ENCODE measurements around the gene TAGLN2.

Gene TAGLN2

DNA sequence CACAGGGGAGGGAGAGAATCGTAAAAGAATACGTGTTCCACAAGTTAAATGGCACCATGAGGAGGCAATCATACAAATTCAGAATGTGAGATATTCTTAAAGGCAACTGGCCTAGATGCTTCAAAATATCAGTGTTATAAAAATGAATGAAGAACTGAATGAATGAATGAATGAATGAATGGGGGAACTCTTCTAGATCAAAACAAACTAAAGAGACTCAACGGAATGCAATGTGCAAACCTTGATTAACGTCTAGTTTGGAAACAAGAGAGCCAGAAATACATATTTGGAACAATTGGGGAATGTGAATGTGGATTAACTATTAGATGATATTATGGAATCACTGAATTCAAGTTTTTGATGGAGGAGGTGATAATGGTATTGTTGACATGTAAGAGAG lies 42.2 kb downstream of the TAGLN2 start:
- TF ChIP-seq TAF1 (IDR thresholded peaks at IDR 0.05; ENCODE audit: low read depth, low read length) (no peak), SPI1 (IDR thresholded peaks at IDR 0.05; ENCODE audit: low read depth, low read length) (no peak), POLR2AphosphoS5 (IDR thresholded peaks at IDR 0.05; ENCODE audit: low read depth, low read length) (no peak), POU2F2 (IDR thresholded peaks at IDR 0.05; ENCODE audit: low read depth, low read length) (no peak), POLR2A (IDR thresholded peaks at IDR 0.05; ENCODE audit: low read depth, low read length) (no peak), PAX5 (IDR thresholded peaks at IDR 0.05; ENCODE audit: insufficient read depth, low read length, severe bottlenecking) (no peak)
- no peak for DNase-seq (ENCODE audit: insufficient read length, low spot score)
- no peak for FAIRE-seq

DNA sequence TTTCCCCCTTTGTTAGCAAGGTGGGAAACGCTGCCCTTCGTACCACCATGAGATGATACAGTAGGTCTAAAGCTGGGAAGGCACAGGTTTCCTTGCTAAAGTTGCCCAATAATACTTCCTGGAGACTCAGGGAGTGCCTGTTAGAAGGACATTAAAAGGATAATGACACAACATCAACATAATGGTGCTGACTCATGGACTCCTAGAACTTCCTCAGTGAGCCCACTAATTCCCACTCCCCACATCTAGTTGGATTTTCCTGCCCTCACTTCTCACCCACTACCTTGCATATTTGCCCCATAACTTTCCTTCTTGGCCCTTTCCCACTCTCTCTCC lies 42.8 kb downstream of the TAGLN2 start:
- FAIRE-seq (no peak), DNase-seq (ENCODE audit: insufficient read length, low spot score) (no peak)
- no peak for TF ChIP-seq SPI1 (IDR thresholded peaks at IDR 0.05; ENCODE audit: low read depth, low read length)
- TF ChIP-seq POLR2AphosphoS5 (IDR thresholded peaks at IDR 0.05; ENCODE audit: low read depth, low read length): no peak
- no peak for TF ChIP-seq TAF1 (IDR thresholded peaks at IDR 0.05; ENCODE audit: low read depth, low read length)
- TF ChIP-seq POU2F2 (IDR thresholded peaks at IDR 0.05; ENCODE audit: low read depth, low read length): no peak
- TF ChIP-seq POLR2A (IDR thresholded peaks at IDR 0.05; ENCODE audit: low read depth, low read length): no peak

DNA sequence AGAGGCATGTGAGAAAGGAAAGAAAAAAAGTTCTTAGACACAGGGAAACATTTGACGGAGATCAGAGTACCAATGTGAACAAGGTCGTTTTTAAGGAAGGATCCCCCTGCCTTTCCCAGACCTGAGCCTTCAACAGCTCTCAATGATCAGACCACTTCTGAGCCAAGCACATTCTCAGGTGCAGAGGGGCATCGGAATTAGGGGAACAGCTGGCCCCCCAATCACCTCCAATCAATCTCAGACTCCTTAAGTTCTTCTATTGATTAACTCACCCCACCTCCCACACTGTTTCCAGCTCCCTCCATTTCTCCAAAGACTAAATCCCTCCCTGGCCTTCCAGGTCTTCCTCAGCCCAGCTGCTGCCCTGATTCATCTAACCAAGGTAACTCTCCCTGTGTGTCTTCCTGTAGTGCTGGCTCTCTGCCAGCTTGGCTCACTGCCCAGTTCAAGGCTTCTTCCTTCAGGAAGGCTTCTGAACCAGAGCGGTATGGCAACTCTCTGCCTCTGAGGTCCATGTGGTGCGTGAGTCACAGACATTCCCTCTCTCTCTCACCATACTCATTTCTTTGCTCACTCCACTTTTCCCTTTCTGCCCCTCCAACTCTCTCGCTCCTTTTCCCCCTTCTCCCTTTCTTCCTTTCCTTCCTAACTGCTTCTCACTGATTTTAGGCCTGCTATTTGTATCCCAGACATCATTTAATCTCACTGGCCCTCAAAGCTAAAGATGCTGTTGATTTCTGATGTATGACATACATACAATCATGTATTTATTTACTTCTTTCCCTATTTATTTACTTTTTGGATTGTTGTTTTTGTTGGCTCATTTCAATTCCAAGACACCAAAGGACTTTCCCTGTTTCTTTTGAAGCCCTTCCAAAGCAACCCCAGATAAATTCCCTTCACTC lies 43.4 kb downstream of the TAGLN2 start:
- no peak for FAIRE-seq
- DNase-seq (ENCODE audit: insufficient read length, low spot score): no peak
- TF ChIP-seq POLR2A (IDR thresholded peaks at IDR 0.05; ENCODE audit: low read depth, low read length): no peak
- TF ChIP-seq POLR2AphosphoS5 (IDR thresholded peaks at IDR 0.05; ENCODE audit: low read depth, low read length): no peak
- TF ChIP-seq POU2F2 (IDR thresholded peaks at IDR 0.05; ENCODE audit: low read depth, low read length): no peak
- no peak for TF ChIP-seq PAX5 (IDR thresholded peaks at IDR 0.05; ENCODE audit: insufficient read depth, low read length, severe bottlenecking)
- TF ChIP-seq SPI1 (IDR thresholded peaks at IDR 0.05; ENCODE audit: low read depth, low read length): no peak
- TF ChIP-seq TAF1 (IDR thresholded peaks at IDR 0.05; ENCODE audit: low read depth, low read length): no peak

DNA sequence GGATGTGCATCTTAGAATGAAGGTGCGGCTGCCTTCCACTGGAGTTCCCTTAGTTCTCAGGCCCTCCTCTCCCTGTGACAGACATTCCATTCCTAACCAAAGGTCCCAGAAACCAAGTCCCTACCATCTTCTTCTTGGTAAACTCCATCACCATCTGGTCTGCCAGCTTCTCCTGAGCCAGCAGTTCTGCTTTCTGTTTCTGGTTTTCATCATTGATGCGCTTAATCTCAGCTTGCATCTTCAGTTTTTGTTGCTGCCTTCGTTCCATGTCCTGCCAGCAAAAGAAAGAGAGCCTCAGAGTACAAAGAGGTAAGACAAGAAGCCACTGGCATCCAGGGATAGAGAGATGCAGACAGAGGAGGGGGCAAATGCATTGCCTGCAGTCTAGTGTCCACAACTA lies 44.9 kb downstream of the TAGLN2 start:
- DNase-seq (ENCODE audit: insufficient read length, low spot score): no peak
- TF ChIP-seq TAF1 (IDR thresholded peaks at IDR 0.05; ENCODE audit: low read depth, low read length) (no peak), POLR2A (IDR thresholded peaks at IDR 0.05; ENCODE audit: low read depth, low read length) (no peak), SPI1 (IDR thresholded peaks at IDR 0.05; ENCODE audit: low read depth, low read length) (0 out of 2 replicates have a peak, but pooled peaks have one; percentile 8), POU2F2 (IDR thresholded peaks at IDR 0.05; ENCODE audit: low read depth, low read length) (no peak)
- no peak for FAIRE-seq

DNA sequence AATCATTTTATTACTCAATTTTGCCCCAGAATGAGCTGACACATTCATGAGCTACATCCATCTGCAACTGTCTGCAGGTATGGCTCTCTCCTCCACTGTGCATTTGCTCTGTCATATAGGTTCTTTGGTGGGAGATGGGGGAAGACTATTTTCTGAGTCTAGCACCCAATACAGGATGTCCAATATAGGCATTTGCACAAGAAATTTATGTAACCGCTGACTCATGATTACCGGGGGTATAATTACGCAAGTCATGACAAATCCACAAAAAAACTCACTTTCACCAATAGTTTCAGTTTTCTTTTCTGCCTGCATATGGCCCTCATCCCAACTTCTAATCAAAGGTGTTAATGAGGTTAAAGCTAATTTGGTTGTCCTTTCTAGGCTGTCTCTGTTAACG lies 45.3 kb downstream of the TAGLN2 start:
- FAIRE-seq: no peak

DNA sequence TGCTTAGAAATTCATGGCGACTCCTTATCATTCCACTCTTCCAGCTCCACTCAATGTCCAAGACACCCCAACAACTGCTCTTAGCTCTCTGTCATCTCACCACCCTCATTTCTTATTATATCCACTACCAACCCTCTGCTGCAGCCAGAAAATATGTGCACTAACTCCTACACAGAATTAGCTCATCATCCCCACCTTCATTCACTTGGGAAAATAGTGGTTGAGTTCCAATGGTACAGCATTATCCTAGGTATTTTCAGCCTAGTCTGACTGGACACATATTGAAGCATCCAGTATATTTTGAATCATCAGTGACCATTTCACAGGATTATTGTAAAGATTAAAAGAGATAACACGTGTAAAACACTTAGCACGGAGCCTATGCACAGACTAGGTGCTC lies 46.2 kb downstream of the TAGLN2 start:
- TF ChIP-seq POLR2AphosphoS5 (IDR thresholded peaks at IDR 0.05; ENCODE audit: low read depth, low read length) (no peak), PAX5 (IDR thresholded peaks at IDR 0.05; ENCODE audit: insufficient read depth, low read length, severe bottlenecking) (no peak), POU2F2 (IDR thresholded peaks at IDR 0.05; ENCODE audit: low read depth, low read length) (no peak), POLR2A (IDR thresholded peaks at IDR 0.05; ENCODE audit: low read depth, low read length) (no peak)
- DNase-seq (ENCODE audit: insufficient read length, low spot score): no peak
- no peak for FAIRE-seq

More for the DNA sequence above, 45.3 kb downstream of the TAGLN2 start:
- DNase-seq (ENCODE audit: insufficient read length, low spot score): no peak
- TF ChIP-seq TAF1 (IDR thresholded peaks at IDR 0.05; ENCODE audit: low read depth, low read length): no peak
- TF ChIP-seq PAX5 (IDR thresholded peaks at IDR 0.05; ENCODE audit: insufficient read depth, low read length, severe bottlenecking): no peak
- no peak for TF ChIP-seq POU2F2 (IDR thresholded peaks at IDR 0.05; ENCODE audit: low read depth, low read length)
- no peak for TF ChIP-seq SPI1 (IDR thresholded peaks at IDR 0.05; ENCODE audit: low read depth, low read length)
- TF ChIP-seq POLR2AphosphoS5 (IDR thresholded peaks at IDR 0.05; ENCODE audit: low read depth, low read length): no peak
- TF ChIP-seq POLR2A (IDR thresholded peaks at IDR 0.05; ENCODE audit: low read depth, low read length): no peak

DNA sequence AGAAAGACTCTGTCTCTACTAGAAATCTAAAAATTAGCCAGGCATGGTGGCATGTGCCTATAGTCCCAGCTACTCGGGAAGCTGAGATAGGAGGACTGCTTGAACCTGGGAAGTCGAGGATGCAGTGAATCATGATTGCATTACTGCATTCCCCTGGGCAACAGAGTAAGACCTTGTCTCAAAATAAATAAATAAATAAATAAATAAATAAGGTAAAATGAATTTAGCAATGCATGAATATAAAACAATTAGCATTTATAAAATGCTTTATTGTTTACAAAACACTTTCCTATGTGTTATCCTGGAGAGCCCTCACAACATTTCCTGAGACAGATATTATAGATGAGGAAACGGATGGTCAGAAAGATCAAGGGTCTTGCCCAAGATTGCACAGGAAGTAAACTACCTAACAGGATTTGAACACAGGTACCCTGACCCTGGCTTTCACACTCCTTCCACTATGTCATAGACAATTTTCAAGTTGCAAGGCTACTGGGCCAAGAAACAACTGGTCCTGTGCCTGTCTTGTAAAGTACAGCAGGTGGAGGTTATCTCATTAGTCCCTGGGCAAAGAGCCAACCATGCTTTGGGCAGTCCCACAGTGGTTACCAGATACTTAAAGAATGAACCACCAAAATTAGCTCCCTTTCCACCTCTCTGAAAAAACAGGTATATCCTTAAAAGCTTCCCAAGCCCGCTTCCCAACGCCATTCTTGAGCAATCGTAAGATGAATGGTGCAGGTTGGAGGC lies 47.4 kb downstream of the TAGLN2 start:
- TF ChIP-seq PAX5 (IDR thresholded peaks at IDR 0.05; ENCODE audit: insufficient read depth, low read length, severe bottlenecking) (no peak), TAF1 (IDR thresholded peaks at IDR 0.05; ENCODE audit: low read depth, low read length) (no peak), POLR2A (IDR thresholded peaks at IDR 0.05; ENCODE audit: low read depth, low read length) (no peak), SPI1 (IDR thresholded peaks at IDR 0.05; ENCODE audit: low read depth, low read length) (no peak), POU2F2 (IDR thresholded peaks at IDR 0.05; ENCODE audit: low read depth, low read length) (no peak), POLR2AphosphoS5 (IDR thresholded peaks at IDR 0.05; ENCODE audit: low read depth, low read length) (no peak)
- DNase-seq (ENCODE audit: insufficient read length, low spot score): no peak
- FAIRE-seq: no peak

DNA sequence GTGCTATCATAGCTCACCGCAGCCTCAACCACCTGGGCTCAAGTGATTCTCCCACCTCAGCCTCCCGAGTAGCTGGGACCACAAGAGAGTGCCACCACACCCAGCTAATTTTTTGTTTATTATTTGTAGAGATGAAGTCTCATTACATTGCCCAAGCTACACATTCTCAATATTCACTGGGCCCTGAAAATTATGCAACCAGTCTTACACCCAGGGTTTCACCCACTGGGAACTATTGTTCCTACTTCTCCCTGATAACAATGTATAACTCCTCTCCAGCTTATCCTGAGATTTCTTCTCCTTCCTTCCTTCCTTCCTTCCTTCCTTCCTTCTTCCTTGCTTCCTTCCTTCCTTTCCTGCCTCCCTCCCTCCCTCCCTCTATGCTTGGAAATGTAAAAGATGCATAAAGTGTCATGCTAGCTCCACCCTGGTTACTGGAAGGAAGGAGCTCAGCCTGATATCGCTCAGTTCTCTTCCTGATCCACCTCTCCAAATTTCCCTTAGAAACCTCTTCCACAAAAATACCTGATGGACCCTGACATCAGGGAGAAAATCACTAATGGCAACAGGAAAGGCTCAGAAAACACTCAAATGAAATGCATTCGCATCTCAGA lies 51.7 kb downstream of the TAGLN2 start:
- FAIRE-seq (no peak), DNase-seq (ENCODE audit: insufficient read length, low spot score) (no peak)
- TF ChIP-seq SPI1 (IDR thresholded peaks at IDR 0.05; ENCODE audit: low read depth, low read length): no peak
- no peak for TF ChIP-seq POLR2A (IDR thresholded peaks at IDR 0.05; ENCODE audit: low read depth, low read length)
- TF ChIP-seq TAF1 (IDR thresholded peaks at IDR 0.05; ENCODE audit: low read depth, low read length): no peak
- TF ChIP-seq POU2F2 (IDR thresholded peaks at IDR 0.05; ENCODE audit: low read depth, low read length): no peak
- no peak for TF ChIP-seq POLR2AphosphoS5 (IDR thresholded peaks at IDR 0.05; ENCODE audit: low read depth, low read length)
- TF ChIP-seq PAX5 (IDR thresholded peaks at IDR 0.05; ENCODE audit: insufficient read depth, low read length, severe bottlenecking): no peak

DNA sequence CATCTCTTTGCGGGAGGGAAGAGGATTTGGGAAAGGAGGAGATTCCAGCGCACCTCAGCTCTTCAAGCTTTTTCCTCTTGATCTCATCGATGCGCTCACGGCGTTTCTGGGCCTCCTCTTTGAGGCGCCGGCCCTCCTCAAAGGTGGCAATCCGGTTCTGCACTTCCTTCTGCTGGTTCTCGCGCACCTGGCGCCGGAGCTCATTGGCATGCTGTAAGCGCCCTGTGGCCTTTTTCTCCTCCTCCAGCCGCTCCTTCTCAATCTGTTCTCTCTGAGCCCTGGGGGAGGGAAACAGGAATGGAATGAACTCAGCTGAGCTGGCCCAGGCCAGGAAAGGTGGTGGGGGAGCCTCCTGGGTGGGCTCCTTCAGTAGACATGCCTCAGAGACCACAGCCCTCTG lies 52.4 kb downstream of the TAGLN2 start:
- DNase-seq (ENCODE audit: insufficient read length, low spot score) (no peak), FAIRE-seq (no peak)
- no peak for TF ChIP-seq SPI1 (IDR thresholded peaks at IDR 0.05; ENCODE audit: low read depth, low read length)
- no peak for TF ChIP-seq POU2F2 (IDR thresholded peaks at IDR 0.05; ENCODE audit: low read depth, low read length)
- TF ChIP-seq TAF1 (IDR thresholded peaks at IDR 0.05; ENCODE audit: low read depth, low read length): no peak
- no peak for TF ChIP-seq POLR2A (IDR thresholded peaks at IDR 0.05; ENCODE audit: low read depth, low read length)
- TF ChIP-seq PAX5 (IDR thresholded peaks at IDR 0.05; ENCODE audit: insufficient read depth, low read length, severe bottlenecking): no peak

All from GM12891 (cell line).